Anterior cingulate cortex (tissue), 58 donors: Measurements from ENCODE around the gene MEP1A.
"Not testable (repeated sequence)": the region's sequence is repeated elsewhere in the genome, so short reads cannot be mapped to it uniquely, and the experiment has no call there.

ENCODE experiments used
- DNase-seq, 58 donors: peaks; one replicate each; lab custom pipeline; 2025; lab: John Stamatoyannopoulos, UW

MEP1A gene

GRCh38 chr6:46793138-46793537, at the start of gene MEP1A:
TSS of gene MEP1A (plus strand) at chr6:46793389. CDS start at chr6:46793399, 10 bp downstream.
- DNase-seq, result no peak

GRCh38 chr6:46743425-46744158, 49.6 kb upstream of the MEP1A start:
- DNase-seq, result no peak

- DNase-seq, result not testable (repeated sequence)
Measured at GRCh38 chr6:46744159-46744725, 48.9 kb upstream of the MEP1A start.

- no peak for DNase-seq
Measured at GRCh38 chr6:46745973-46746372, 47.2 kb upstream of the MEP1A start.

GRCh38 chr6:46746696-46747095, 46.5 kb upstream of the MEP1A start, which contains the start of gene ANKRD66:
TSS of gene ANKRD66 (plus strand) at chr6:46746933. CDS start at chr6:46751949, 5,016 bp downstream.
- peak in 5 of 58 donors; percentile 3 to 38 (median 23) for DNase-seq

GRCh38 chr6:46748940-46749503, 44.2 kb upstream of the MEP1A start:
- DNase-seq, result no peak

GRCh38 chr6:46749731-46750130, 43.5 kb upstream of the MEP1A start:
- DNase-seq, result no peak

GRCh38 chr6:46751658-46752057, 41.5 kb upstream of the MEP1A start:
- DNase-seq, result no peak

GRCh38 chr6:46755865-46756264, 37.3 kb upstream of the MEP1A start:
- no peak for DNase-seq

- no peak for DNase-seq
Measured at GRCh38 chr6:46756469-46757213, 36.5 kb upstream of the MEP1A start.

GRCh38 chr6:46757214-46757596, 36.0 kb upstream of the MEP1A start:
- no peak for DNase-seq

- no peak for DNase-seq
Measured at GRCh38 chr6:46758960-46759753, 34.0 kb upstream of the MEP1A start.

GRCh38 chr6:46760925-46761324, 32.3 kb upstream of the MEP1A start:
- no peak for DNase-seq

- no peak for DNase-seq
Measured at GRCh38 chr6:46763466-46763865, 29.7 kb upstream of the MEP1A start.

- not testable (repeated sequence) for DNase-seq
Measured at GRCh38 chr6:46764280-46764679, 28.9 kb upstream of the MEP1A start.

GRCh38 chr6:46764961-46765360, 28.2 kb upstream of the MEP1A start:
- DNase-seq, result no peak

- DNase-seq, result no peak
Measured at GRCh38 chr6:46772016-46772415, 21.2 kb upstream of the MEP1A start.

- DNase-seq, result peak in 26 of 58 donors; percentile 5 to 71 (median 22)
Measured at GRCh38 chr6:46772762-46773161, 20.4 kb upstream of the MEP1A start.

GRCh38 chr6:46773201-46773855, 19.9 kb upstream of the MEP1A start:
- DNase-seq, result peak in 3 of 58 donors; percentile 5 to 36 (median 25)

- DNase-seq, result not testable (repeated sequence)
Measured at GRCh38 chr6:46774736-46775135, 18.5 kb upstream of the MEP1A start.
